B cell (primary cell): ENCODE measurements around the gene CAPN3. TPM values are rescaled to one million over a fixed set of nuclear protein-coding genes. Genes with fewer than 3 reads are reported as not detected.

ENCODE experiments used
- ATAC-seq: fragments of 200-7000 bp; cut with Tn5 transposase; one replicate; pipeline ENCODE4 v1.10.0; 2021; ENCODE audit warnings: low read depth, mild to moderate bottlenecking, moderate number of reproducible peaks, moderate library complexity
- CTCF ChIA-PET: fragments of 350-600 bp; sonication (Branson Sonifier 250); formaldehyde crosslinking; loops from one replicate; lab custom pipeline; 2021; ENCODE audit warnings: antibody characterized with exemption, inconsistent platforms; lab: Charles Lee
- POLR2A ChIA-PET: fragments of 350-600 bp; sonication (Branson Sonifier 250); formaldehyde crosslinking; loops from one replicate; lab custom pipeline; 2021; ENCODE audit warnings: antibody characterized with exemption; lab: Charles Lee
- DNase-seq: peaks from one replicate; pipeline ENCODE4 v3.0.0; 2013
- H2AFZ ChIP-seq: 2 replicates; pipeline ENCODE4 v1.6.1; 2012; ENCODE audit warnings: mild to moderate bottlenecking, low read depth, low read length; ENCODE audit not compliant: insufficient read depth, poor library complexity, severe bottlenecking
- H3K27ac ChIP-seq, 2 donors: 1 replicate in 1 of 2; 2 replicates in 1 of 2; pipeline ENCODE4 v1.5.1; 2012 to 2013; ENCODE audit warnings: low read length in 2 of 2, mild to moderate bottlenecking in 2 of 2, moderate library complexity in 1 of 2
- H3K27me3 ChIP-seq, 4 experiments: fragments of 200-600 bp in 1 of 4; sonication (generic) in 1 of 4; replicated peaks in 1 of 4; 1 replicate in 2 of 4; 2 replicates in 2 of 4; pipeline versions ENCODE4 v1.6.1 to v1.7.0; 2013 to 2016; ENCODE audit warnings: low read length in 3 of 4, mild to moderate bottlenecking in 2 of 4, mixed read lengths in 1 of 4, moderate library complexity in 1 of 4; ENCODE audit not compliant: insufficient read depth in 4 of 4, control insufficient read depth in 3 of 4; ENCODE audit errors: control extremely low read depth in 1 of 4
- H3K36me3 ChIP-seq, 2 experiments: replicated peaks in 1 of 2; 1 replicate in 1 of 2; 2 replicates in 1 of 2; pipeline versions ENCODE4 v1.6.1 to v1.7.1; 2013; ENCODE audit warnings: low read length in 1 of 2; ENCODE audit not compliant: insufficient read depth in 2 of 2, control insufficient read depth in 1 of 2; ENCODE audit errors: control extremely low read depth in 1 of 2, extremely low read depth in 1 of 2
- H3K4me1 ChIP-seq, 2 donors: fragments of 200-600 bp in 1 of 2; sonication (generic) in 1 of 2; 1 replicate in 1 of 2; 2 replicates in 1 of 2; pipeline versions ENCODE4 v1.5.1 to v1.6.1; 2013 to 2017; ENCODE audit warnings: low read length in 2 of 2; ENCODE audit not compliant: control insufficient read depth in 2 of 2, insufficient read depth in 2 of 2
- H3K4me2 ChIP-seq: replicated peaks from 2 replicates; pipeline ENCODE3; 2012; ENCODE audit warnings: mild to moderate bottlenecking, low read depth, low read length; ENCODE audit not compliant: poor library complexity, severe bottlenecking
- H3K4me3 ChIP-seq, 5 experiments: fragments of 200-600 bp in 1 of 5; sonication (generic) in 1 of 5; 1 replicate in 3 of 5; 2 replicates in 2 of 5; pipeline versions ENCODE4 v1.5.1 to v1.7.0; 2011 to 2016; ENCODE audit warnings: low read length in 4 of 5, mild to moderate bottlenecking in 4 of 5, low read depth in 2 of 5, control low read depth in 1 of 5, moderate library complexity in 1 of 5; ENCODE audit not compliant: insufficient read depth in 1 of 5; ENCODE audit errors: control extremely low read depth in 1 of 5, extremely low read depth in 1 of 5
- H3K79me2 ChIP-seq: fragments of 200-600 bp; sonication (generic); one replicate; pipeline ENCODE4 v1.6.0; 2016; ENCODE audit warnings: low read length; ENCODE audit not compliant: control insufficient read depth, insufficient read depth
- H3K9ac ChIP-seq: fragments of 200-600 bp; sonication (generic); 2 replicates; pipeline ENCODE4 v1.6.1; 2017; ENCODE audit warnings: mild to moderate bottlenecking, low read length, moderate library complexity
- H3K9me3 ChIP-seq, 3 donors: one replicate each; pipeline versions ENCODE4 v1.6.1 to v1.7.1; 2013; ENCODE audit warnings: low read length in 2 of 3; ENCODE audit not compliant: control insufficient read depth in 2 of 3, insufficient read depth in 1 of 3; ENCODE audit errors: control extremely low read depth in 1 of 3
- H4K20me1 ChIP-seq: 2 replicates; pipeline ENCODE4 v1.6.0; 2012; ENCODE audit warnings: mild to moderate bottlenecking, low read length; ENCODE audit not compliant: insufficient read depth, control insufficient read depth, poor library complexity, severe bottlenecking
- H3K27ac Mint-ChIP-seq: one replicate; pipeline ENCODE4 v1.8.0; 2021; ENCODE audit warnings: mixed read lengths
- H3K27me3 Mint-ChIP-seq: one replicate; pipeline ENCODE4 v1.8.0; 2021; ENCODE audit warnings: mixed read lengths
- H3K4me1 Mint-ChIP-seq: one replicate; pipeline ENCODE4 v1.8.0; 2021; ENCODE audit warnings: mixed read lengths
- H3K4me3 Mint-ChIP-seq: one replicate; pipeline ENCODE4 v1.8.0; 2021; ENCODE audit warnings: mixed read lengths
- H3K9me3 Mint-ChIP-seq: one replicate; pipeline ENCODE4 v1.8.0; 2022; ENCODE audit warnings: mixed read lengths; ENCODE audit not compliant: insufficient read depth
- CTCF ChIP-seq: fragments of 200-600 bp; IDR thresholded peaks from one replicate; pipeline ENCODE4 v1.8.0; 2022; ENCODE audit warnings: antibody characterized with exemption, mild to moderate bottlenecking
- EZH2 ChIP-seq: IDR thresholded peaks from 2 replicates; pipeline ENCODE4 v1.6.1; 2012; ENCODE audit warnings: borderline replicate concordance, low read depth, mild to moderate bottlenecking, moderate library complexity, low read length; ENCODE audit not compliant: insufficient read depth, poor library complexity, severe bottlenecking
- WGBS: methylation state at CpG from one replicate; pipeline ENCODE4 v1.1.5; 2013; ENCODE audit warnings: missing lambda C conversion rate; ENCODE audit not compliant: insufficient coverage; 5-methylcytosine and 5-hydroxymethylcytosine counted together
- intact Hi-C: fragments of 100-400 bp; cut with micrococcal nuclease; formaldehyde crosslinking; loops from one replicate; pipeline ENCODE4 v1.10.0; 2022
- polyA plus RNA-seq: library from polyadenylated mRNA; depleted of rRNA; stranded (reverse); fragments of >200 nt; gene quantifications from 2 replicates; pipeline ENCODE4 v1.2.3, GENCODE V29; 2012
- total RNA-seq, 2 donors: library from RNA; stranded (reverse); fragments of 120-200 nt in 1 of 2; gene quantifications; 1 replicate in 1 of 2; 2 replicates in 1 of 2; pipeline versions ENCODE4 v1.2.3 to v1.2.4, GENCODE V29; 2013 to 2022

Gene CAPN3
- total and polyA plus RNA-seq, 2 donors (not counting 1 experiment from before 2014, with no cell fraction given), result 41.7 to 143 TPM

- intact Hi-C loops, result no loop called here
Measured at GRCh38 chr15:42404461-42405235, 45.3 kb downstream of the CAPN3 start.

More at GRCh38 chr15:42404461-42405235, 45.3 kb downstream of the CAPN3 start:
- Mint-ChIP-seq H3K4me1 (peaks cover 12% of the 10 kb centered on the region), H3K27ac (no peak overlapping the region), H3K27me3 (no peaks in the 10 kb centered on the region), H3K9me3 (no peaks in the 10 kb centered on the region), H3K4me3 (no peak overlapping the region)
- ATAC-seq (no peak), DNase-seq (no peak)
- Histone ChIP-seq H3K4me1 (no peaks in the 10 kb centered on the region), H3K9me3 (peaks cover 0 to 2% (median 0%) of the 10 kb centered on the region in 3 donors), H4K20me1 (no peaks in the 10 kb centered on the region), H3K4me2 (no peak overlapping the region), H2AFZ (no peak overlapping the region), H3K27ac (no peak overlapping the region), H3K27me3 (no peaks in the 10 kb centered on the region), H3K9ac (no peak overlapping the region), H3K36me3 (peaks cover 2 to 26% of the 10 kb centered on the region in 2 experiments), H3K79me2 (no peaks in the 10 kb centered on the region), H3K4me3 (no peak overlapping the region)
- POLR2A ChIA-PET, result no interaction called here
- 87% methylated on average over 12 of the region's 12 CpGs for WGBS
- CTCF ChIA-PET, result no interaction called here
- TF ChIP-seq EZH2 (no peak), CTCF (no peak)
